DOHH2 (cell line): ENCODE data around the gene SIK3.
"Not testable (repeated sequence)": the region's sequence is repeated elsewhere in the genome, so short reads cannot be mapped to it uniquely, and the experiment has no call there.

ENCODE experiments used
- H3F3A ChIP-seq: fragments of 200-600 bp; sonication (generic), shearing (Covaris generic); 2 replicates; pipeline ENCODE4 v1.6.0; 2016; ENCODE audit warnings: antibody characterized with exemption, mild to moderate bottlenecking; ENCODE audit not compliant: control insufficient read depth, insufficient read depth
- H3K27ac ChIP-seq: fragments of 200-600 bp; sonication (generic); 2 replicates; pipeline ENCODE4 v1.5.1; 2014; ENCODE audit warnings: low read depth, mild to moderate bottlenecking, low read length, moderate library complexity
- H3K27me3 ChIP-seq: fragments of 200-600 bp; sonication (generic); 2 replicates; pipeline ENCODE4 v1.6.1; 2014; ENCODE audit warnings: mild to moderate bottlenecking, low read length, mixed read lengths; ENCODE audit not compliant: control insufficient read depth
- H3K36me3 ChIP-seq: fragments of 200-600 bp; sonication (generic); 2 replicates; pipeline ENCODE4 v1.6.1; 2014; ENCODE audit warnings: mild to moderate bottlenecking, low read length, moderate library complexity, mixed read lengths; ENCODE audit not compliant: control insufficient read depth
- H3K4me1 ChIP-seq: fragments of 200-600 bp; sonication (generic); 2 replicates; pipeline ENCODE4 v1.6.1; 2014; ENCODE audit warnings: mild to moderate bottlenecking, low read length, mixed read lengths; ENCODE audit not compliant: control insufficient read depth
- H3K4me2 ChIP-seq: fragments of 200-600 bp; sonication (generic); 2 replicates; pipeline ENCODE4 v1.6.0; 2014; ENCODE audit warnings: mild to moderate bottlenecking, low read length, moderate library complexity
- H3K4me3 ChIP-seq: fragments of 200-600 bp; sonication (generic); 2 replicates; pipeline ENCODE4 v1.5.1; 2014; ENCODE audit warnings: mild to moderate bottlenecking, low read length, mixed read lengths
- H3K79me2 ChIP-seq: fragments of 200-600 bp; sonication (generic); 2 replicates; pipeline ENCODE4 v1.6.1; 2014; ENCODE audit warnings: mild to moderate bottlenecking, low read length, mixed read lengths; ENCODE audit not compliant: control insufficient read depth
- H3K9me2 ChIP-seq: fragments of 200-600 bp; sonication (generic); replicated peaks from 2 replicates; pipeline ENCODE4 v1.6.1; 2014; ENCODE audit warnings: mild to moderate bottlenecking, low read length, mixed read lengths; ENCODE audit not compliant: control insufficient read depth
- H3K9me3 ChIP-seq: fragments of 200-600 bp; sonication (generic); 2 replicates; pipeline ENCODE4 v1.6.1; 2014; ENCODE audit warnings: antibody characterized with exemption, low read length, mixed read lengths; ENCODE audit not compliant: control insufficient read depth, insufficient read depth
- H4K20me1 ChIP-seq: fragments of 200-600 bp; sonication (generic); 2 replicates; pipeline ENCODE4 v1.6.0; 2014; ENCODE audit warnings: low read depth, mild to moderate bottlenecking, antibody characterized with exemption, low read length, moderate library complexity; ENCODE audit not compliant: control insufficient read depth, insufficient read depth
- CTCF ChIP-seq: fragments of 200-600 bp; sonication (generic); IDR thresholded peaks from one replicate; pipeline ENCODE4 v1.5.1; 2014; ENCODE audit warnings: antibody characterized with exemption, mild to moderate bottlenecking, low read depth, low read length; ENCODE audit not compliant: poor library complexity, severe bottlenecking
- EZH2phosphoT487 ChIP-seq: fragments of 200-600 bp; sonication (generic); IDR thresholded peaks from 2 replicates; pipeline ENCODE4 v1.6.1; 2017; ENCODE audit warnings: borderline replicate concordance, mild to moderate bottlenecking, antibody characterized with exemption, low read length, moderate library complexity, mixed read lengths

SIK3 gene

GRCh38 chr11:117144477-117145392, 46.5 kb upstream of the SIK3 start:
- H3K9me3 ChIP-seq = no peaks in the 10 kb centered on the region
- peaks cover 39% of the 10 kb centered on the region for H3K36me3 ChIP-seq
- peaks cover 24% of the 10 kb centered on the region; the same call in 1 of the 2 replicates for H4K20me1 ChIP-seq
- TF ChIP-seq EZH2phosphoT487 (no peak), CTCF (no peak)
- peak overlapping the region; percentile 34 for H3K27ac ChIP-seq
- no peaks in the 10 kb centered on the region for H3K27me3 ChIP-seq
- H3K4me2 ChIP-seq = peak overlapping the region; percentile 98
- peaks cover 60% of the 10 kb centered on the region for H3K79me2 ChIP-seq
- peak overlapping the region; percentile 97 for H3K4me3 ChIP-seq
- H3K4me1 ChIP-seq = peaks cover 30% of the 10 kb centered on the region
- no peaks in the 10 kb centered on the region for H3K9me2 ChIP-seq
- no peaks in the 10 kb centered on the region for H3F3A ChIP-seq

- no peak for TF ChIP-seq CTCF
- TF ChIP-seq EZH2phosphoT487 = no peak
- H4K20me1 ChIP-seq = peaks cover 24% of the 10 kb centered on the region; the same call in 1 of the 2 replicates
- no peaks in the 10 kb centered on the region for H3K9me2 ChIP-seq
- peak within 1 kb of the TSS; percentile 34 for H3K27ac ChIP-seq
- peaks cover 30% of the 10 kb centered on the region for H3K4me1 ChIP-seq
- peak within 1 kb of the TSS; percentile 98 for H3K4me2 ChIP-seq
- H3K9me3 ChIP-seq = no peaks in the 10 kb centered on the region
- no peaks in the 10 kb centered on the region for H3K27me3 ChIP-seq
- peaks cover 39% of the 10 kb centered on the region for H3K36me3 ChIP-seq
- H3K79me2 ChIP-seq = peaks cover 53% of the 10 kb centered on the region
- H3K4me3 ChIP-seq = peak within 1 kb of the TSS; percentile 97
- no peaks in the 10 kb centered on the region for H3F3A ChIP-seq
Measured at GRCh38 chr11:117143871-117144476, 45.7 kb upstream of the SIK3 start, which contains the start of gene PAFAH1B2. TSS of gene PAFAH1B2 (plus strand) at chr11:117144287. CDS start at chr11:117152448, 8,161 bp downstream.

GRCh38 chr11:117143390-117143789, 45.2 kb upstream of the SIK3 start:
- Histone ChIP-seq H3K9me2 (no peaks in the 10 kb centered on the region), H3K4me3 (peak overlapping the region; percentile 97), H3K4me1 (peaks cover 30% of the 10 kb centered on the region), H3F3A (no peaks in the 10 kb centered on the region), H4K20me1 (peaks cover 24% of the 10 kb centered on the region; the same call in 1 of the 2 replicates), H3K27ac (peak overlapping the region; percentile 34), H3K9me3 (no peaks in the 10 kb centered on the region), H3K27me3 (no peaks in the 10 kb centered on the region), H3K36me3 (peaks cover 37% of the 10 kb centered on the region), H3K79me2 (peaks cover 47% of the 10 kb centered on the region), H3K4me2 (peak overlapping the region; percentile 98)
- TF ChIP-seq CTCF (no peak), EZH2phosphoT487 (no peak)

GRCh38 chr11:117137223-117138086, 39.2 kb upstream of the SIK3 start:
- not testable (repeated sequence) for H3K36me3 ChIP-seq, H3K9me2 ChIP-seq, H4K20me1 ChIP-seq, H3K4me3 ChIP-seq, H3F3A ChIP-seq, H3K27me3 ChIP-seq, H3K79me2 ChIP-seq, H3K4me1 ChIP-seq, H3K4me2 ChIP-seq, H3K27ac ChIP-seq, H3K9me3 ChIP-seq

- not testable (repeated sequence) for H3K27ac ChIP-seq, H3K4me1 ChIP-seq, H3K79me2 ChIP-seq, H3K9me2 ChIP-seq, H3F3A ChIP-seq, H4K20me1 ChIP-seq, H3K4me3 ChIP-seq, H3K27me3 ChIP-seq, H3K4me2 ChIP-seq, H3K36me3 ChIP-seq, H3K9me3 ChIP-seq
Measured at GRCh38 chr11:117134979-117135378, 36.8 kb upstream of the SIK3 start.
